ENCODE data around the gene CYS1.
"Not testable (repeated sequence)": the region's sequence is repeated elsewhere in the genome, so short reads cannot be mapped to it uniquely, and the experiment has no call there.

Gene CYS1

DNA sequence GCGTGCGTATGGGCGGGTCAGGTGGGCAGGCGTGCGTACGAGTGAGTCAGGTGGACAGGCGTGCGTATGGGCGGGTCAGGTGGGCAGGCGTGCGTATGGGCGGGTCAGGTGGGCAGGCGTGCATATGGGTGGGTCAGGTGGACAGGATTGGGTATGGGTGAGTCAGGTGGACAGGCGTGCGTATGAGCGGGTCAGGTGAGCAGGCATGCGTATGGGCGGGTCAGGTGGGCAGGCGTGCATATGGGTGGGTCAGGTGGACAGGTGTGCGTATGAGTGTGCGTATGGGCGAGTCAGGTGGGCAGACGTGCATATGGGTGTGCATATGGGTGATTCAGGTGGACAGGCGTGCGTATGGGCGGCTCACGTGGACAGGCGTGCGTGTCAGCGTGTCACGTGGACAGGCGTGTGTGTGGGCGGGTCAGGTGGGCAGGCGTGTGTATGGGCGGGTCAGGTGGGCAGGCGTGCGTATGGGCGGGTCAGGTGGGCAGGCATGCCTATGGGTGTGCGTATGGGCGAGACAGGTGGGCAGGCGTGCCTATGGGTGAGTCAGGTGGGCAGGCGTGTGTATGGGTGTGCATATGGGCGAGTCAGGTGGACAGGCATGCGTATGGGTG lies 64.7 kb downstream of the CYS1 start:
- not testable (repeated sequence) for H3K4me3 Mint-ChIP-seq; DNase-seq (ENCODE audit: low spot score in 2 of 2); H3K9me3 Mint-ChIP-seq; H3K4me1 Mint-ChIP-seq; H3K27ac Mint-ChIP-seq (ENCODE audit: low read depth); H3K36me3 Mint-ChIP-seq (ENCODE audit: insufficient read depth); ATAC-seq (replicated peaks; ENCODE audit: extremely low read depth, poor library complexity, severe bottlenecking); H3K27me3 Mint-ChIP-seq

DNA sequence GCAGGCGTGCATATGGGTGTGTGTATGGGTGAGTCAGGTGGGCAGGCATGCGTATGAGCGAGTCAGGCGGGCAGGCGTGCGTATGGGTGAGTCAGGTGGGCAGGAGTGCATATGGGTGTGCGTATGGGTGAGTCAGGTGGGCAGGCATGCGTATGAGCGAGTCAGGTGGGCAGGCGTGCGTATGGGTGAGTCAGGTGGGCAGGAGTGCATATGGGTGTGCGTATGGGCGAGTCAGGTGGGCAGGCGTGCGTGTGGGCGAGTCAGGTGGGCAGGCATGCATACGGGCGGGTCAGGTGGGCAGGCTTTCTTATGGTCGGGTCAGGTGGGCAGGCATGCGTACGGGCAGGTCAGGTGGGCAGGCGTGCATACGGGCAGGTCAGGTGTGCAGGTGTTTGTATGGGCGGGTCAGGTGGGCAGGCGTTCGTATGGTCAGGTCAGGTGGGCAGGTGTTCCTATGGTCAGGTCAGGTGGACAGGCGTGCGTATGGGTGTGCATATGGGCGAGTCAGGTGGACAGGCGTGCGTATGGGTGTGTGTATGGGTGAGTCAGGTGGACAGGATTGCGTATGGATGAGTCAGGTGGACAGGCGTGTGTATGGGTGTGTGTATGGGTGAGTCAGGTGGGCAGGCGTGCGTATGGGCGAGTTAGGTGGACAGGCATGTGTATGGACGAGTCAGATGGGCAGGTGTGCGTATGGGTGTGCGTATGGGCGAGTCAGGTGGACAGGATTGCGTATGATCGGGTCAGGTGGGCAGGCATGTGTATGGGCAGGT lies 65.6 kb downstream of the CYS1 start:
- Mint-ChIP-seq H3K36me3 (ENCODE audit: insufficient read depth) (no peaks in the 10 kb centered on the region), H3K27ac (ENCODE audit: low read depth) (no peak overlapping the region), H3K9me3 (no peaks in the 10 kb centered on the region), H3K4me1 (no peaks in the 10 kb centered on the region), H3K27me3 (peaks cover 9% of the 10 kb centered on the region), H3K4me3 (no peak overlapping the region)
- ATAC-seq (replicated peaks; ENCODE audit: extremely low read depth, poor library complexity, severe bottlenecking) (no peak), DNase-seq (ENCODE audit: low spot score in 2 of 2) (no peak)

DNA sequence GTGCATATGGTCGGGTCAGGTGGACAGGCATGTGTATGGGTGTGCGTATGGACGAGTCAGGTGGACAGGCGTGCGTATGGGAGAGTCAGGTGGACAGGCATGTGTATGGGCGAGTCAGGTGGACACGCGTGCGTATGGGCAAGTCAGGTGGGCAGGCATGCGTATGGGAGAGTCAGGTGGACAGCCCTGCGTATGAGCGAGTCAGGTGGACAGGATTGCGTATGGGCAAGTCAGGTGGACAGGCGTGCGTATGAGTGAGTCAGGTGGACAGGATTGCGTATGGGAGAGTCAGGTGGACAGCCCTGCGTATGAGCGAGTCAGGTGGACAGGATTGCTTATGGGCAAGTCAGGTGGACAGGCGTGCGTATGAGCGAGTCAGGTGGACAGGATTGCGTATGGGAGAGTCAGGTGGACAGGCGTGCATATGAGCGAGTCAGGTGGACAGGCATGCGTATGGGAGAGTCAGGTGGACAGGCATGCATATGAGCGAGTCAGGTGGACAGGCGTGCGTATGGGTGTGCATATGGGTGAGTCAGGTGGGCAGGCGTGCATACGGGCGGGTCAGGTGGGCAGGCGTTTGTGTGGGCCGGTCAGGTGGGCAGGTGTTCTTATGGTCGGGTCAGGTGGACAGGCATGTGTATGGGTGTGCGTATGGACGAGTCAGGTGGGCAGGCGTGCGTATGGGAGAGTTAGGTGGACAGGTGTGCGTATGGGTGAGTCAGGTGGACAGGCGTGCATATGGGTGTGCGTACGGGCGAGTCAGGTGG lies 66.4 kb downstream of the CYS1 start:
- H3K4me1 Mint-ChIP-seq, H3K27me3 Mint-ChIP-seq: not testable (repeated sequence)

DNA sequence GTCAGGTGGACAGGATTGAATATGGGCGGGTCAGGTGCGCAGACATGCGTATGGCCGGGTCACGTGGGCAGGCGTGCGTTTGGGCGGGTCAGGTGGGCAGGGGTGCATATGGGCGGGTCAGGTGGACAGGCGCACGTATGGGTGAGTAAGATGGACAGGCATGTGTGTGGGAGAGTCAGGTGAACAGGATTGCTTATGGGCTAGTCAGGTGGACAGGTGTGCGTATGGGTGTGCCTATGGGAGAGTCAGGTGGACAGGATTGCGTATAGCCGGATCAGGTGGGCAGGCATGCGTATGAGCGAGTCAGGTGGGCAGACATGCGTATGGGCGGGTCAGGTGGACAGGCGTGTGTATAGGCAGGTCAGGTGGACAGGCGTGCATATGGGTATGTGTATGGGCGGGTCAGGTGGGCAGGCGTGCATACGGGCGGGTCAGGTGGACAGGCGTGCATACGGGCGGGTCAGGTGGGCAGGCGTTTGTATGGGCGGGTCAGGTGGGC lies 67.2 kb downstream of the CYS1 start:
- Mint-ChIP-seq H3K9me3 (no peaks in the 10 kb centered on the region), H3K27ac (ENCODE audit: low read depth) (no peak overlapping the region), H3K4me1 (no peaks in the 10 kb centered on the region), H3K36me3 (ENCODE audit: insufficient read depth) (no peaks in the 10 kb centered on the region), H3K4me3 (no peak overlapping the region), H3K27me3 (no peaks in the 10 kb centered on the region)
- ATAC-seq (replicated peaks; ENCODE audit: extremely low read depth, poor library complexity, severe bottlenecking), result no peak
- no peak for DNase-seq (ENCODE audit: low spot score in 2 of 2)

More for the DNA sequence above, 66.4 kb downstream of the CYS1 start:
- H3K4me3 Mint-ChIP-seq; H3K9me3 Mint-ChIP-seq; H3K27ac Mint-ChIP-seq (ENCODE audit: low read depth); DNase-seq (ENCODE audit: low spot score in 2 of 2); H3K36me3 Mint-ChIP-seq (ENCODE audit: insufficient read depth); ATAC-seq (replicated peaks; ENCODE audit: extremely low read depth, poor library complexity, severe bottlenecking): not testable (repeated sequence)

DNA sequence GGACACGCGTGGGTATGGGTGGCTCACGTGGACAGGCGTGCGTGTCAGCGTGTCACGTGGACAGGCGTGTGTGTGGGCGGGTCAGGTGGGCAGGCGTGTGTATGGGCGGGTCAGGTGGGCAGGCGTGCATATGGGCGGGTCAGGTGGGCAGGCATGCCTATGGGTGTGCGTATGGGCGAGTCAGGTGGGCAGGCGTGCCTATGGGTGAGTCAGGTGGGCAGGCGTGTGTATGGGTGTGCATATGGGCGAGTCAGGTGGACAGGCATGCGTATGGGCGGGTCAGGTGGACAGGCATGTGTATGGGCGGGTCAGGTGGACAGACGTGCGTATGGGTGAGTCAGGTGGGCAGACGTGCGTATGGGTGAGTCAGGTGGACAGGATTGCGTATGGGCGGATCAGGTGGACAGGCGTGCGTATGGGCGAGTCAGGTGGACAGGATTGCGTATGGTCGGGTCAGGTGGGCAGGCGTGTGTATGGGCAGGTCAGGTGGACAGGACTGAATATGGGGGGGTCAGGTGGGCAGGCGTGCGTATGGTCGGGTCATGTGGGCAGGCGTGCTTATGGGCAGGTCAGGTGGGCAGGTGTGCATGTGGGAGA lies 67.7 kb downstream of the CYS1 start:
- not testable (repeated sequence) for H3K4me3 Mint-ChIP-seq; H3K27ac Mint-ChIP-seq (ENCODE audit: low read depth); H3K4me1 Mint-ChIP-seq; H3K27me3 Mint-ChIP-seq; ATAC-seq (replicated peaks; ENCODE audit: extremely low read depth, poor library complexity, severe bottlenecking); H3K36me3 Mint-ChIP-seq (ENCODE audit: insufficient read depth); DNase-seq (ENCODE audit: low spot score in 2 of 2); H3K9me3 Mint-ChIP-seq

DNA sequence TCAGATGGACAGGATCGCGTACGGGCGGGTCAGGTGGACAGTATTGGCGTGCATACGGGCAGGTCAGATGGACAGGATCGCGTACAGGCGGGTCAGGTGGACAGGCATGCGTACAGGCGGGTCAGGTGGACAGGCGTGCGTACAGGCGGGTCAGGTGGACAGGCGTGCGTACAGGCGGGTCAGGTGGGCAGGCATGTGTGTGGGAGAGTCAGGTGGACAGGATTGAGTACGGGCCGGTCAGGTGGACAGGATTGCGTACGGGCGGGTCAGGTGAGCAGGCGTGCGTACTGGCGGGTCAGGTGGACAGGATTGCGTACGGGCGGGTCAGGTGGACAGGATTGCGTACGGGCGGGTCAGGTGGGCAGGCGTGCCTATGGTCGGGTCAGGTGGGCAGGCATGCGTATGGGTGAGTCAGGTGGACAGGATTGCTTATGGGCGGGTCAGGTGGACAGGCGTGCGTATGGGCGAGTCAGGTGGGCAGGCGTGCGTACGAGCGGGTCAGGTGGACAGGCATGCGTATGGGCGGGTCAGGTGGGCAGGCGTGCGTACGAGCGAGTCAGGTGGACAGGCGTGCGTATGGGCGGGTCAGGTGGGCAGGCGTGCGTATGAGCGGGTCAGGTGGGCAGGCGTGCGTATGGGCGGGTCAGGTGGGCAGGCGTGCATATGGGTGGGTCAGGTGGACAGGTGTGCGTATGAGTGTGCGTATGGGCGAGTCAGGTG lies 68.4 kb downstream of the CYS1 start:
- H3K4me1 Mint-ChIP-seq; H3K9me3 Mint-ChIP-seq; H3K27ac Mint-ChIP-seq (ENCODE audit: low read depth); DNase-seq (ENCODE audit: low spot score in 2 of 2); H3K36me3 Mint-ChIP-seq (ENCODE audit: insufficient read depth); H3K27me3 Mint-ChIP-seq; H3K4me3 Mint-ChIP-seq; ATAC-seq (replicated peaks; ENCODE audit: extremely low read depth, poor library complexity, severe bottlenecking): not testable (repeated sequence)

DNA sequence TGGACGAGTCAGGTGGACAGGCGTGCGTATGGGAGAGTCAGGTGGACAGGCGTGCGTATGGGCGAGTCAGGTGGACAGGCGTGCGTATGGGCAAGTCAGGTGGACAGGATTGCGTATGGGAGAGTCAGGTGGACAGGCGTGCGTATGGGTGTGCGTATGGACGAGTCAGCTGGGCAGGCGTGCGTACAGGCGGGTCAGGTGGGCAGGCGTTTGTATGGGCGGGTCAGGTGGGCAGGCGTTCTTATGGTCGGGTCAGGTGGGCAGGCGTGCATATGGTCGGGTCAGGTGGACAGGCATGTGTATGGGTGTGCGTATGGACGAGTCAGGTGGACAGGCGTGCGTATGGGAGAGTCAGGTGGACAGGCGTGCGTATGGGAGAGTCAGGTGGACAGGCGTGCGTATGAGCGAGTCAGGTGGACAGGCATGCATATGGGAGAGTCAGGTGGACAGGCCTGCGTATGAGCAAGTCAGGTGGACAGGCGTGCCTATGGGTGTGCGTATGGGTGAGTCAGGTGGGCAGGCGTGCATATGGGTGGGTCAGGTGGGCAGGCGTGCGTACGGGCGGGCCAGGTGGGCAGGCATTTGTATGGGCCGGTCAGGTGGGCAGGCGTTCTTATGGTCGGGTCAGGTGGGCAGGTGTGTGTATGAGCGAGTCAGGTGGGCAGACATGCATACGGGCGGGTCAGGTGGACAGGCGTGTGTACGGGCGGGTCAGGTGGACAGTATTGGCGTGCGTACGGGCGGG lies 69.2 kb downstream of the CYS1 start:
- not testable (repeated sequence) for H3K4me3 Mint-ChIP-seq; H3K27me3 Mint-ChIP-seq; H3K36me3 Mint-ChIP-seq (ENCODE audit: insufficient read depth); H3K4me1 Mint-ChIP-seq; ATAC-seq (replicated peaks; ENCODE audit: extremely low read depth, poor library complexity, severe bottlenecking); H3K9me3 Mint-ChIP-seq; DNase-seq (ENCODE audit: low spot score in 2 of 2); H3K27ac Mint-ChIP-seq (ENCODE audit: low read depth)

DNA sequence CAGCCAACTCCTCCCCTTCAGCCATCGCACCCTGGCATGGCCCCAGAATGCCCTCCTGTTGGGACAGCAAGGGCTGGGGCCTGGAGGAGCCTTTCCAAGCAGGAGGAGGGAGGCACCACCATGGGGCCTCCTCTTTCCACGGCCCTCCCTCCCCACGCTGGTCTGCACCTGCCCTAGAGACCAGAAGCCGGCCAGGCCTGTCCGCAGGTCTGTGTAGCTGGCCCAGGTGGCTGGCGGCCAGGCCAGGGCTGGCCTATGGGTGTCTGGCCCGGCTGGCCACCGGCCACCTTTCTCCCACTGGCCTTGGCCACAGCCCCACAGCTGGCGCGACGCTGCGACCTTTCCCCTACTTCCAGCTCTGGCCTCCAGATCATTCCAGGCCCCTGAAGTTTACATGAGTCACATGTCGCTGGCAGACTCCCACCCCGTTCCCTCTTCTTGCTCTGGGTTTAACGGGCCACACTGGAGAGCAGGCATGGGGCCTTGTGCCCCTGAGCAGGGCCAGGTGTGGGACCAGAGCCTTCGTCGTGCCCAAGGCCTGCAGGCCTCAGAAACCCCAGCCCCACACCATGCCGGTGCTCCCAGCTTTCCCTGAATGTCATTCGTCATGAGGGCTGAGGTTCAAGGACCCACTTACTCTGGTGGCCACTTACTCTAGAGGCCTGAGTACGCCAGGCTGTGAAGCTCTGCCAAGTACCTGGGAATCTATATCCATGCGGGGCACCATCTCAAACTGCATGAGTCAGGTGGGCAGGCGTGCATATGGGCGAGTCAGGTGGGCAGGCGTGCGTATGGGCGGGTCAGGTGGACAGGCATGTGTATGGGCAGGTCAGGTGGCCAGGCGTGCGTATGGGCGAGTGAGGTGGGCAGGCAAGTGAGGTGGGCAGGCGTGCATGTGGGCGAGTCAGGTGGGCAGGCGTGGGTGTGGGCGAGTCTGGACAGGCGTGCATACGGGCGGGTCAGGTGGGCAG lies 70.1 kb downstream of the CYS1 start:
- Mint-ChIP-seq H3K27me3 (peaks cover 7% of the 10 kb centered on the region), H3K4me1 (no peaks in the 10 kb centered on the region), H3K4me3 (no peak overlapping the region), H3K27ac (ENCODE audit: low read depth) (no peak overlapping the region), H3K9me3 (no peaks in the 10 kb centered on the region), H3K36me3 (ENCODE audit: insufficient read depth) (peaks cover 2% of the 10 kb centered on the region)
- no peak for ATAC-seq (replicated peaks; ENCODE audit: extremely low read depth, poor library complexity, severe bottlenecking)
- DNase-seq (ENCODE audit: low spot score in 2 of 2), result no peak

DNA sequence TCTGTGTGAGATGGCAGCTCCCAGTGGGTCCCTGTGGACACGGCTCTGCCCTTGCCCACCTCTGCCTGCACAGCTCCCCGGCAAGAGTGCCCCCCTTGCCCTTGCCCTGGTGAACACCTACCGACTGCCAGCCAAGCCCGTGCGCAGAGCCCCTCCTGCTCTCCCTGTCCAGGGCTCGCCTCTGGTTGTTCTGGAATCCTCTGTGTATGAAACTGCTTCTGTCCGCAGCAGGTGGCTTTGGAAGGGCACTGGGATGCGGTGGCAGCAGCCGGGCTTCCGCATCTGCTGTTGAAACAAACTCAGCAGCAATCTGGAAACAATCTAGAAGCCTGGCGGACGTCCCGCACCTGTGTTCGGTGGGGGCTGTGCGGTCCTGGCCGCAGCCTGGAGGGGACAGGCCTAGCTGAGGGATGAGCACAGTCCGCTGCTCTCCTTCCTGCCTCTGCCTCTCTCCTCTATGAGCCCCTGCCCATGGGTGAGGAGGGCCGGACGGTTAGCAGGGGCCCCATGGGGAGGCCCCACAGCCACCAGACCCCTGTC lies 70.9 kb downstream of the CYS1 start:
- Mint-ChIP-seq H3K4me1 (no peaks in the 10 kb centered on the region), H3K4me3 (no peak overlapping the region), H3K9me3 (no peaks in the 10 kb centered on the region), H3K36me3 (ENCODE audit: insufficient read depth) (peaks cover 2% of the 10 kb centered on the region), H3K27ac (ENCODE audit: low read depth) (no peak overlapping the region), H3K27me3 (peaks cover 7% of the 10 kb centered on the region)
- ATAC-seq (replicated peaks; ENCODE audit: extremely low read depth, poor library complexity, severe bottlenecking) (no peak), DNase-seq (ENCODE audit: low spot score in 2 of 2) (no peak)

DNA sequence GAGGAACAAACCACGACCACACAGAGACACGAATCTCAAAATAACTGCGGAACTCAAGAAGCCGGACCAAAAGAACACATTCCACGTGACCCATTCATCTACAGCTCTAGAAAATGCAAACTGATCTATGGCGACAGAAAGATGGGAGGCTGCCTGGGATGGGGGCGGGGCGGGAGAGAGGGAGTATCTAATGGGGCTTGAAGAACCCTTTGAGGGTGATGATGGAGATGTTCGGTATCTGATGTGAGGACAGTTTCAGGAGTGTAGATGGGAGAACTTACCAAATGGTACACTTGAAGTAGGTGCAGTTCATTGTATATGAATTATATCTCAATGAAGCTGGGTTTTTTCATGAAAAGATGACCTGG lies 71.4 kb downstream of the CYS1 start:
- no peak overlapping the region for H3K4me3 Mint-ChIP-seq
- no peak for ATAC-seq (replicated peaks; ENCODE audit: extremely low read depth, poor library complexity, severe bottlenecking)

More for the DNA sequence above, 71.4 kb downstream of the CYS1 start:
- Mint-ChIP-seq H3K36me3 (ENCODE audit: insufficient read depth) (peaks cover 2% of the 10 kb centered on the region), H3K4me1 (no peaks in the 10 kb centered on the region), H3K9me3 (no peaks in the 10 kb centered on the region), H3K27me3 (peaks cover 7% of the 10 kb centered on the region), H3K27ac (ENCODE audit: low read depth) (no peak overlapping the region)
- DNase-seq (ENCODE audit: low spot score in 2 of 2), result no peak
